ENCODE measurements around the gene SOCS1.

GRCh38 chr16:11255737-11256660, at the start of gene SOCS1:
- TF ChIP-seq POLR2AphosphoS5 (IDR thresholded peaks at IDR 0.05; ENCODE audit: insufficient read depth, low read depth, low read length) (peak; percentile 97), CTCF (IDR thresholded peaks at IDR 0.05; ENCODE audit: extremely low read depth in 1 of 2, insufficient read depth in 1 of 2, low read depth in 1 of 2, low read length in 2 of 2) (peak; percentile 76 to 86), EZH2 (IDR thresholded peaks at IDR 0.05; ENCODE audit: borderline replicate concordance, low read depth, low read length, severe bottlenecking) (no peak), POLR2A (IDR thresholded peaks at IDR 0.05; ENCODE audit: low read depth, low read length) (peak; percentile 97), MAX (IDR thresholded peaks at IDR 0.05; ENCODE audit: insufficient read depth, insufficient read length) (no peak), MYC (IDR thresholded peaks at IDR 0.05; ENCODE audit: low read depth, low read length) (no peak), JUN (IDR thresholded peaks at IDR 0.05; ENCODE audit: borderline replicate concordance, insufficient read depth, insufficient read length, low read depth) (no peak), GATA2 (IDR thresholded peaks at IDR 0.05; ENCODE audit: insufficient read depth, insufficient read length, low read depth, low read length) (no peak), FOS (IDR thresholded peaks at IDR 0.05; ENCODE audit: borderline replicate concordance, insufficient read depth, low read length) (no peak)
